ENCODE measurements around the gene TDRD3.

The TDRD3 gene

GRCh38 chr13:60583196-60583888 lies 186.3 kb downstream of the TDRD3 start:
- no peak for DNase-seq

DNA sequence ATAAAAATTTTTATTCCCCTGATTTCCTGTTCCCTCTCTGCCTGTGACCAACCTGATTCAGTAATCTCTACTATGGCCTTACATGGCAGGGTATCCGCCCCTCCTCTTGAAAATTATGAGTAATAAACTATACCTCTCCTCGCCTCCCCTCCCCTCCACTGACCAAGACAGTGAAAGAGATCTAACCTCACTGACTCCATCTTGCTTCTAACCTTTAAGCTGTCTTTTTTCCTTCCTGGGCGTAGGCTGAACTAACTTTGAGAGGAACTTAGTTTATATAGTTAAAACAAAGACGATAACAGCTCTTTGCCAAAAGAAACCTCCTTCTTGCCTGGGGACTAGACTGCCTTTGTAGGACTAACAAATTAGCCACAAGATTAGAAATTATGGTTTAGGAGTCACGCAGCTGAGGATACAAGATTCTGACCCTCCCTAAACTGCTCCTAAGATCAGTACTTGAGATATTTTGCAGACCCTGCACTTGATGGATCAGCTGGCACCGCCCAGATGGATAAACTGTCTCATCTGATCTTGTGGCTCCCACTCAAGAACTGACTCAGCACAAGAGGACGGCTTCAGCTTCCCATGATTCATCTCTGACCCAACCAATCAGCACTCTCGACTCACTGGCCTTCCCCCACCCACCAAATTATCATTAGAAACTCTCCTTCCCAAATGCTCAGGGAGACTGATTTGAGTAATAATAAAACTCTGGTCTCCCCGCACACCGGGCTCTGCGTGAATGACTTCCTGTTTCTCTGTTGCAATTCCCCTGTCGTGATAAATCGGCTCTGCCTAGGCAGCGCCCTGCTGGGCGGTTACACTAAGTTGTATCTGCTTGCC lies 187.1 kb downstream of the TDRD3 start:
- no peak for DNase-seq

- DNase-seq, result no peak
Observed at GRCh38 chr13:60584976-60585375, 188.0 kb downstream of the TDRD3 start.

GRCh38 chr13:60590800-60591747 lies 194.1 kb downstream of the TDRD3 start:
- no peak for DNase-seq

DNA sequence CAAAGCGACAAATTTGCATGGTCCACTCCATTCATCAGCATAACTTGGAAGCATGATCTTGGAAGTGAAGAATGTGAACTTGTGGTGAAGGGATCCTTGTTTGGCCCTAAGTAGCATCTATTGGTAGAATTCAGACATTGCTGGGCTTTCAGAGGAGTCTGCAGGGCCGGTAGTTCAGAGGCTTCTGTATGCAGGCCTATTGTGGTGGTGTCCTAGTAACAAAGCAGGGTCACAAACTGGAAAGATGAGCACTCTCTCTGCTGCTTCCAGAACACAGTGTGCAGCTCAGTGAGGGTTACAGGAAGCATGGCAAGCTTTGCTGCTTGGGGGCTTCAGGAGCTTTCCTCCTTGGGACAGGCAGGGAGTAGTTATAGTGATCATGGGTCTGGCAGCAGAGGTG lies 206.0 kb downstream of the TDRD3 start:
- DNase-seq, result no peak

DNA sequence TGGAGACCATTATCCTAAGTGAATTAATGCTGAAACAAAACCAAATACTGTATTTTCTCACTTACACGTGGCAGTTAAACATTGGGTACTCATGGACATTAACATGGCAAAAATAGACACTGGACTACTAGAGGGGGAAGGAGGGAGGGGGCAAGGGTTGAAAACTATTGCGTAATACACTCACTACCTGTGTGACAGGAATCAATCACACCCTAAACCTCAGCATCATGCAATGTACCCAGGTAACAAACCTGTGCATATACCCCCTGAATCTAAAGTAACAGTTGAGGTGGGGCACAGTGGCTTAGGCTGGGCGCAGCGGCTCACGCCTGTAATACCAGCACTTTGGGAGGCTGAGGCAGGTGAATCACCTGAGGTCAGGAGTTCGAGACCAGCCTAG lies 207.0 kb downstream of the TDRD3 start:
- no peak for DNase-seq

DNA sequence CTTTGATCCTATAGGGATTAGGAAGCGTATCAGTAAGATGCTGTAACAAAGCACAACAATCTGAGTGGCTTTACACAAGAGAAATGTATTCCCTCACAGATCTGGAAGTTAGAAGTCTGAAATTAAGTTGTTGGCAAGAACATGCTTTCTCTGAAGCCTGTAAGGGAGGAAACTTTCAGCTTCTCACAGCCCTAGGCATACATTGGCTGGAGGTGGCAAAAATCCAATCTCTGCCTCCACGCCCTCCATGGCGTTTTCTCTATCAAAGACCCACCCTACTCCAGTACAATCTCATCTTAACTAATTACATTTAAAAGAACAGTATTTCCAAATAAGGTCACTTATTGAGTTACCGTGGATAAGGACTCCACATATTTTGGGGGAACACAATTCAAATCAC lies 211.9 kb downstream of the TDRD3 start:
- DNase-seq, result no peak

DNA sequence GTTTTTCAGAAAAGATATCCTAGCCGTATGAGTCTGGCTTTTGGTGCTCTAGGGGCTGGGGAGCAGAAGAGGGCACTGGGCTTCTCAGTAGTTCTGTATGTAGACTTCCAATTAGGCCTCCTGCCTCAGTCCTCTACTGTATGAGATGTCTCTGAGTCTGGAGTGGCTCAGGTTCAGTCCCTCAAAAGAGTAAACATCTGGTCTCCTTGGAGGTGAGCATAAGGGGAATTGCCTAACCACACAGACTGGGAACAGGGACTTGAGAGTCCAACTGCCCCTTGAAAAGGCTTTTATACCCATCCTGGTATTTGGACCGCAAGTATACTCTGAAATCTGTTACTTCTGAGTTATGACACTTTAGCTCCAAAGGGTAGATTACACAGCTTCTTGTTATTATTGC lies 214.5 kb downstream of the TDRD3 start:
- DNase-seq, result no peak

DNA sequence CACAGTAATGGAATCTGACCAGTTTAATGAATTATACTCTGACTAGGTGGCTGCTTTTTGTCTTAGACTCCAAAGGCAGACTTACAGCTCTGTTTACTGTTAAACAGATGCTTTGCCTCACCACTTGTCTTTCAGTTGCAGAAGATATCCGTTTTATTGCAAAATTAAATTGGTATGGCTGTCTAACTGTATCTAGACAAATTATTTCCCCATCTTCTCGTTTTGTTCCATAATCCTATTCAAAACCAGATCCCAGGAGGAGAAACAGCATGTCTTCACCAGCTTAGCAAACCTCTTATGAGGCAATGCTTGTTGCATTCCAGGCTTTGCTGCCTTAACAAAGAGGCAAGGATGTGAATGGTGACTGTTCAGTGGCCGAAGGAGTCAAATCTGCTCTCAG lies 215.6 kb downstream of the TDRD3 start:
- DNase-seq, result no peak

GRCh38 chr13:60613080-60613479 lies 216.1 kb downstream of the TDRD3 start:
- DNase-seq, result no peak

- DNase-seq, result no peak
Observed at GRCh38 chr13:60617991-60618733, 221.1 kb downstream of the TDRD3 start.

- DNase-seq, result no peak
Observed at GRCh38 chr13:60619461-60619860, 222.4 kb downstream of the TDRD3 start.

- DNase-seq, result no peak
Observed at GRCh38 chr13:60620611-60621395, 223.8 kb downstream of the TDRD3 start.

- no peak for DNase-seq
Observed at GRCh38 chr13:60623151-60623550, 226.1 kb downstream of the TDRD3 start.

Measured in NCI-H187 treated with DMSO at 0.1 percent for 48 hours (cell line).